HG03521 (cell line): ENCODE data around the gene RNF224.
A peak's percentile ranks its signal among the peaks of the same experiment; 100 is the strongest.

Experiments
- ATAC-seq: cut with Tn5 transposase; IDR thresholded peaks from one replicate; pipeline ENCODE4 v1.9.1; 2021; ENCODE audit warnings: mild to moderate bottlenecking, moderate library complexity; ENCODE audit not compliant: unreplicated experiment

The RNF224 gene

GRCh38 chr9:137227054-137227852 is at the start of gene RNF224:
Gene RNF224 (plus strand): TSS chr9:137227502. CDS start chr9:137228336, 834 bp downstream.
- ATAC-seq = no peak

GRCh38 chr9:137178201-137178938 is 48.9 kb upstream of the RNF224 start:
- ATAC-seq = no peak

- ATAC-seq = no peak
Measured at GRCh38 chr9:137178939-137179630, 48.2 kb upstream of the RNF224 start.

- ATAC-seq = no peak
Measured at GRCh38 chr9:137179761-137180160, 47.5 kb upstream of the RNF224 start.

- ATAC-seq = no peak
Measured at GRCh38 chr9:137180491-137180890, 46.8 kb upstream of the RNF224 start.

- ATAC-seq = no peak
Measured at GRCh38 chr9:137181680-137182079, 45.6 kb upstream of the RNF224 start.

- no peak for ATAC-seq
Measured at GRCh38 chr9:137182836-137183235, 44.5 kb upstream of the RNF224 start.

GRCh38 chr9:137183980-137184595 is 43.2 kb upstream of the RNF224 start:
- ATAC-seq = no peak

- ATAC-seq = no peak
Measured at GRCh38 chr9:137184881-137185660, 42.2 kb upstream of the RNF224 start.

GRCh38 chr9:137185921-137186320 is 41.4 kb upstream of the RNF224 start:
- no peak for ATAC-seq

GRCh38 chr9:137186385-137186784 is 40.9 kb upstream of the RNF224 start:
- ATAC-seq = no peak

GRCh38 chr9:137187386-137187785 is 39.9 kb upstream of the RNF224 start:
- ATAC-seq = no peak

- peak; percentile 2 for ATAC-seq
Measured at GRCh38 chr9:137188086-137188489, 39.2 kb upstream of the RNF224 start.

- peak; percentile 76 for ATAC-seq
Measured at GRCh38 chr9:137188490-137189296, 38.6 kb upstream of the RNF224 start, which contains the start of the genes ANAPC2 and SSNA1. Gene ANAPC2 (minus strand): TSS chr9:137188560. CDS start chr9:137188532, 28 bp downstream. Gene SSNA1 (plus strand): TSS chr9:137188676. CDS start chr9:137188727, 51 bp downstream.

- ATAC-seq = no peak
Measured at GRCh38 chr9:137189297-137190295, 37.7 kb upstream of the RNF224 start.

- no peak for ATAC-seq
Measured at GRCh38 chr9:137190315-137190856, 36.9 kb upstream of the RNF224 start.

GRCh38 chr9:137191245-137191644 is 36.1 kb upstream of the RNF224 start:
- ATAC-seq = no peak
